Skeletal muscle satellite cell (primary cell): ENCODE results near the gene MZT2A.
"Not testable (repeated sequence)": the region's sequence is repeated elsewhere in the genome, so short reads cannot be mapped to it uniquely, and the experiment has no call there.

Experiments used
- H3K27me3 ChIP-seq: 2 replicates; pipeline ENCODE4 v1.7.0; 2013; ENCODE audit warnings: low read length; ENCODE audit not compliant: control insufficient read depth, insufficient read depth
- H3K36me3 ChIP-seq: 2 replicates; pipeline ENCODE4 v1.7.0; 2013; ENCODE audit warnings: mild to moderate bottlenecking, control low read depth, low read length; ENCODE audit not compliant: insufficient read depth
- H3K4me1 ChIP-seq: 2 replicates; pipeline ENCODE4 v1.7.0; 2013; ENCODE audit warnings: low read length; ENCODE audit not compliant: control insufficient read depth, insufficient read depth
- H3K4me2 ChIP-seq: 2 replicates; pipeline ENCODE4 v1.7.0; 2013; ENCODE audit warnings: mild to moderate bottlenecking, low read length
- H3K4me3 ChIP-seq: 2 replicates; pipeline ENCODE4 v1.7.0; 2013; ENCODE audit warnings: low read length
- H3K9ac ChIP-seq: 2 replicates; pipeline ENCODE4 v1.7.0; 2013; ENCODE audit warnings: mild to moderate bottlenecking, low read depth, low read length, moderate library complexity
- H3K9me3 ChIP-seq: replicated peaks from 2 replicates; pipeline ENCODE4 v1.7.0; 2013; ENCODE audit warnings: mild to moderate bottlenecking, control low read depth, low read length

Gene MZT2A

DNA sequence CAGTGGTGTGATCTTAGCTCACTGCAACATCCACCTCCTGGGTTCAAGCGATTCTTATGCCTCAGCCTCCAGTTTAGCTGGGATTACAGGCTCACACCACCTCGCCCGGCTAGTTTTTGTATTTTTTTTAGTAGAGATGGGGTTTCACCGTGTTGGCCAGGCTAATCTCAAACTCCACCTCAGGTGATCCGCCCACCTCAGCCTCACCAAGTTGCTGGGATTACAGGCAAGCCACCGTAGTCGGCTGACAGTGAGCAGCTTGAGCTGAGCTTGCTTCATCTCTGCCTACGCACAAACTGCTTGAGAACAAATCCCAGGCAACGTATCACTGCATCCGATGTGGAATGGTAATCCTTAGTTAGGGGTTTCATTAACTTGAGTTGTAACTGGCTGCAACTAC is 24.5 kb downstream of the MZT2A start:
- not testable (repeated sequence) for H3K36me3 ChIP-seq, H3K9me3 ChIP-seq, H3K9ac ChIP-seq, H3K4me3 ChIP-seq, H3K4me1 ChIP-seq, H3K4me2 ChIP-seq, H3K27me3 ChIP-seq

DNA sequence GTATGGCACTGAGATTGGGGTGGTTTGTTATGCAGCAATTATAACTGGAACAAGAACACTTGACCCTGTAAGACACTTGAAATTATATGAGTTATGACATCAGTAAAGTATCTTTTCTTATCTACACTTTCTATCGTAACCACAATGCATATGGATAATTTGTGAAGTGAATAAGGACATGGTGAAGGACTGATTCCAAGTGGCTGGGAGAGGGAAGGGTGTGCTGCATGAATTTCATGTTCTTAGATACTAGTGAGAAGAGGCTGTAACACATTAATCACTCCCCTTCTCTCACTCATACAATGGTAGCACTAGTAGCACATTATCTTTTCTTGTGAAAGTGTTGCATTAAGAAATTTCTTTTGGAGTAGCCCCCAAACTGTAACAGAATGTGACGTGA is 37.3 kb downstream of the MZT2A start:
- H3K4me2 ChIP-seq, H3K4me1 ChIP-seq, H3K9ac ChIP-seq, H3K4me3 ChIP-seq, H3K27me3 ChIP-seq, H3K36me3 ChIP-seq, H3K9me3 ChIP-seq: not testable (repeated sequence)

DNA sequence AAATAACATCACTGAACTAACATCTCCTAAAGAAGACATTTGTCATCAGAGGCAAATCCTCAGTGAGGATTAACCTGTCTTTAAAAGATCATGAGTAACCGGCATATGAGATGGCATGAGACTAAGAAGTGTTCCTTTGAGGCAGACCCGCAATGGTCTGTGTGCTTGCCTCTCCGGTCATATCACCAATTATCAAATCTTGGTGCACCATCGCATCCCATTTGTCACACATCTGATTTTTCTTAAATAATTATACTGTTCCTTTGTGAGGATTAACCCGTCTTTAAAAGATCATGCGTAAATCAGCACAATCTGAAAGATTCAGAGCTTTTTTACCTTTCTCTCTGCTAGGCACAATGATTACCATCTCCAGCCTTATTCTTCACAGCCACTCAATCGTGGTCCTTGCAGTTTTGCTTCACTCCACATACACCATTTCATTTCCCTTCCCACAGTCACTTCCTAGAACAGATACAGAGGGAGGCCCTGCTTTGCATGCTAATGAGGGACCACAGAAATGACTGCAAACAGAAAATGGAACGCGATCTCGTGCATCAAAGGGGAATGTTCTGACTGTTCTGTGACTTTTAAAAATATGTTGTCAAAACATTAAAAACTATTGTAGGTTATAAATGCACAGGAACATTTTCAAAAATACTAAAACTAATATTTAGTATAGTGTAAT is 40.8 kb downstream of the MZT2A start:
- H3K4me1 ChIP-seq, H3K4me2 ChIP-seq, H3K36me3 ChIP-seq, H3K9ac ChIP-seq, H3K9me3 ChIP-seq, H3K4me3 ChIP-seq, H3K27me3 ChIP-seq: not testable (repeated sequence)

DNA sequence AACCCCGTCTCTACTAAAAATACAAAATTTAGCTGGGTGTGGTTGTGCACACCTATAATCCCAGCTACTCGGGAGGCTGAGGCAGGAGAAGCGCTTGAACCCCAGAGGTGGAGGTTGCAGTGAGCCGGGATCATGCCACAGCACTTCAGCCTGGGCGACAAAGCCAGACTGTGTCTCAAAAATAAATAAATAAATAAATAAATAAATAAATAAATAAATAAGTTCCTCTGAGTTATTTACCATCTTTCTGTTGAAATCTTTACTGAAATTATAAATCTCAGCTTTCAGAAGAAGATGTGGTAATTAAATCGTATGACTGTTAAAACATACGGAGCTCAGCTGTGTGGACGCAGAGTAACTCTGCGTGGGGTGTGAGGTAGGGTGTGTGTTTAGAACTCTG is 44.2 kb downstream of the MZT2A start:
- H3K9me3 ChIP-seq, H3K36me3 ChIP-seq, H3K27me3 ChIP-seq, H3K4me3 ChIP-seq, H3K9ac ChIP-seq, H3K4me1 ChIP-seq, H3K4me2 ChIP-seq: not testable (repeated sequence)

DNA sequence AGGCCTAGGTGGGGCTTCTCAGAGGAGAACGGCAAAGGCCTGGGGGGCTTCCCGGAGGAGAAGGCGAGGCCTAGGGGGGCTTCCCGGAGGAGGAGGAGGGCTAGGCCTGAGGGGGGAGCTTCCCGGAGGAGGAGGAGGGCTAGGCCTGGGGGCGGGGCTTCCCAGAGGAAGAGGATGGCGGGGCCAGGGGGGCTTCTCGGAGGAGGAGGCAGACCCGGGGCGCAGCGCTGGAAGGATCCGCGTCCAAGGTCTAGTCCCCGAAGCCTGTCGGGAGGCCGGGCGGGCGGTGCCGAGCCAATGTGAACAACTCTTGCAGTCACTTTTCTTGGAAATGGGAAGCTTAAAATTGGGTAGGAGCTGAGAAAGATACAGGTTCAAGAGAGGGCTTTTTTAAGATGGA is 46.3 kb downstream of the MZT2A start:
- no peak overlapping the region for H3K4me2 ChIP-seq
- H3K27me3 ChIP-seq = no peaks in the 10 kb centered on the region
- no peaks in the 10 kb centered on the region for H3K4me1 ChIP-seq
- no peaks in the 10 kb centered on the region for H3K36me3 ChIP-seq
- no peak overlapping the region for H3K4me3 ChIP-seq
- no peak overlapping the region for H3K9ac ChIP-seq
- H3K9me3 ChIP-seq = no peaks in the 10 kb centered on the region

DNA sequence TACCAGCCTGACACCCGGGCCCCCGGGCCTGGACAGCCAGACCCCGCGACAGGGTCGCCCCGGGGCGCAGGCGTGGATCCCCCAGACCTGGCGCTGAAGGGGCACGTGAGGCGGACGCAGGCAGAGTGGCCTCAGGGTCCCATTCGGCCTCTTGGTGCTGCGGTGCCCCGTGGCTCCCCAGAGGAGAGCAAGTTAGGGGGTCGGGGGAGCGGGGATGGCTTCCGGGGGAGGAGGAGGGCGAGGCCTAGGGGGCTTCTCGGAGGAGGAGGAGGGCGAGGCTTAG is 46.7 kb downstream of the MZT2A start:
- H3K4me2 ChIP-seq, H3K4me3 ChIP-seq, H3K9ac ChIP-seq, H3K27me3 ChIP-seq, H3K36me3 ChIP-seq, H3K9me3 ChIP-seq, H3K4me1 ChIP-seq: not testable (repeated sequence)

DNA sequence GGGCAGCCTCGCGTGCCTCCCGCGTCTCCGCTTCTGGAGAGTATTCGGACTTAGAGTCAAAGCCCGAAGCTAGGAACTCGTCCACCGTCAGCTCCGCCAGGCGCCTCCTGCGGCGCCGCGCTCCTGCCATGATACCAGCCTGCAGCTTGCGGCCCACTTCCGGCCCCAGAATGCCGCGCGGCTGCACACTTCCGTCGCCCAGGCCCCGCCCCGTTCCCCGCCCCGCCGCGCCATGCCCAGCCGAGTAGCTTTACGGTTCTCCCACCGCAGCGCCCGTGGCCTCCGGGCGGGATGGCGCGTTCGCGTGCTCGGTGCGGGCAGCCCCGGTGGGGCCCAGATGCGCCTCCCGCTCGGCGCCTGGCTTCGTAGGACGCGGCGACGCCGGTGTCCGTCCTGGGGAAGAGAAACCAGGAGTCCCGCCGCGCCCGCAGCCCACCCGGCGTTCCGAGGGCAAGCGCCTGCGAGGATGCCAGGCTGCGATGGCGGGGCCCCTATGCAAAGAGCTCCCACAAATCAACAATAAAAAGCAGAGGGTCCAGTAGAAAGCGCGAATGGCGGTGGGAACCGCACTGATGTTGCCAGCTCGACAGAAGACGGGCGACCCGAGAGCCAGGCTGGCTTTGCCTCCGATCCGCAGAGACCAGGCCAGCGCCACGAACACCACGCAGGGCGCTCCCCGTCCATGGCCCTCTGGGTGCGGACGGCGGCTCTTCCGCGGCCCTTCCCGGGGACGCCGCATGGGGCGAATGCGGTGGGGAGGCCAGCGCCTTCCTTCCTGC is 47.3 kb downstream of the MZT2A start:
- not testable (repeated sequence) for H3K9ac ChIP-seq, H3K4me1 ChIP-seq, H3K4me3 ChIP-seq, H3K36me3 ChIP-seq, H3K4me2 ChIP-seq, H3K9me3 ChIP-seq, H3K27me3 ChIP-seq

DNA sequence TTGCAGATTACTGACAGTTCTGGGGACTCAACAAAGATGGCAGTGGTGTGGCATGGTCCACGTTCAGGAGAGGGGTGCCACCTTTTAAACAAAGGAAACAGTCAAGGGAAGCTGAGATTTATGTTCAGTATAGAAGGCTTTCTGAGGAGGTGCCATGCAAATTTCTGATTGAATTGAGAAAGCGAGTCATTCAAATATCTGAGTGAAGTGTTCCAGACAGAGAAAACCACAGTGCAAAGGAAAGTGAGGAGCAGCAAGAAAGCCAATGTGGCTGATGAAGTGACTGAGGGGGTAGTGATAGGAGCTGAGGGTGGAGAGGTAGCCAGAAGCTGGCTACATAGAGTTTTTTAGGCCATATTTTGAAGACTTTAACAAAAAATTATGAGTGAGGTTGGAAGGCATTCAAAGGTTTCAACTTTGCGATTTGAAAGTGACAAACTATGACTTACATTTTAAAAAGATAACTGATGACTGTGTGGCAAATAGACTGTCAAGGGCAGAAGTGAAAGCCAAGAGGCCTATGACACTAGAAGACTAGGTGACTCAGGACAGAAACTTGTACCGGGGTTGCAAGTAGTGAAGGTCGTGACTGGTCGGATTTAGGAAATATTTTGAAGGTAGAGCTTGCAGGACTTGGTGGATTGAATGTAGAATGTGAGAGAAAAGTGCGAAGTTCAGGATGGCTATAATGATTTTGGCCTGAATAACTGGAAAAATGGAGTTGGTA is 51.3 kb downstream of the MZT2A start:
- not testable (repeated sequence) for H3K9me3 ChIP-seq, H3K4me3 ChIP-seq, H3K9ac ChIP-seq, H3K27me3 ChIP-seq, H3K4me2 ChIP-seq, H3K36me3 ChIP-seq, H3K4me1 ChIP-seq
